Measurements from ENCODE around the gene UCKL1.
"Not testable (repeated sequence)": the region's sequence is repeated elsewhere in the genome, so short reads cannot be mapped to it uniquely, and the experiment has no call there.

The UCKL1 gene

DNA sequence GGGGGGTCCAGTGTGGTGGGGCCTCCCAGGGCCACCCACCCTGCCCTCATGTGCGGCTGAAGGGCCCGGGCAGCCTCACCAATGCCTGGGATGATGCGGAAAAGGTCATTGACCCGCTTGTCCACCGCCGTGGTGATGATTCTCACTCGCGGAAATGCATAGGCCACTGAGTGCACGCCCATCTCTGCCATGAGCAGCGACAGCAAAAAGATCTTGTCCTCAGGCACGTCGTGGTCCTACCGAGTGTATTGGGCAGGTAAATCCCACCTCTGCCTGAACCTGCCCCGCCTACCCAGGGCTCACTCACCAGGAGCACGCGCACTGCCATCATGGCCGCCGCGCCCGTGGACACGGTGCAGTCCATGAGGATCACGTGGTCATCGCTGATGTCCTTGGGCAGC lies 16.1 kb downstream of the UCKL1 start:
- WGBS = 97% methylated on average over 23 of the region's 23 CpGs
- Histone ChIP-seq H3K9me3 (ENCODE audit: insufficient read depth, low read depth, low read length) (no peaks in the 10 kb centered on the region), H3K4me1 (ENCODE audit: insufficient read depth, low read length) (peaks cover 7% of the 10 kb centered on the region), H3K27me3 (ENCODE audit: insufficient read depth, low read length) (no peaks in the 10 kb centered on the region), H3K4me3 (ENCODE audit: low read length) (no peak overlapping the region), H3K36me3 (ENCODE audit: insufficient read depth, low read length) (peaks cover 39% of the 10 kb centered on the region), H3K9ac (ENCODE audit: low read depth, low read length) (no peak overlapping the region), H3K27ac (ENCODE audit: low read depth, low read length) (no peak overlapping the region)

DNA sequence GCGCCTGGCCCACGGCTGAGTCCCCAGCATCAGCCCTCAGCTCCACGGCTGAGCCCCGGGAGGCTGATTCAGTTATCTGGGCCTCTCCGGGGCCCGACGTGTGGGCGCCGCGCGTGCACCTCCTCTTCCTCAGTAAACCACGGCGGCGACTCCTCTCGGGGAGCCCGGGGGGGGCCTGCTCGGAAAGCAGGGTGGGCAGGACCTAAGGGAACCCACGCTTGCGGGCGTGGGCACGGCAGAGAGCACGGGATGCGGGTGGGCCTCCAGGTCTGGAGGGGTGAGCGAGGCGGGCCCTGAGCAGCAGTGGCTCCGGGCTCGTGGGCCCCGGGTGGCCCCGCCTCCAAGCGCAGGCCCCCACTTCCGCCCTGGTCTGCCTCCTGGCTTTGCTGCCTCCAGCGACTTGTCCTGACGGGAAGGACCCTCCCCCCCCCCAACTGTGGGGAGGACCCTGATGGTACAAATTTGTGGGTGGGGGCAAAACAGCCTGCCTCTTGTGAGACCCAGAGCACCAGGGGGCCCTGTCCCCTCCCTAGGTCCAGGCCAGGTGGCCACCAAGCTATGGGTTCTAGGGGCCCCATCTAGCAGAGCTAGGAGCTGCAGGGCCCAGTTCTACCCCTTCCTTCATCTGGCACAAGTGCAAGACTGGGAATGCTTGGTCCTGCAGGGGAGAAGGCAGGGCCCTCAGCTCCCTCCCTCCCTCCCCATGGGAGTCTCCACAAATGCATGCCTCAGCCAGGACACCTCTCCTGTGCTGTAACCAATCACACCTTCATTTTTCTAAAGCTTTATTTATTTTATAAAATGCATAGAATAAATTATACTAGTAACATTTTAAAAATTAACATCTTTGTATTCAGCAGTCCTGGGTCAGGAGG lies 16.9 kb downstream of the UCKL1 start:
- no peak overlapping the region for H3K27ac ChIP-seq (ENCODE audit: low read depth, low read length)
- no peak overlapping the region for H3K9ac ChIP-seq (ENCODE audit: low read depth, low read length)

DNA sequence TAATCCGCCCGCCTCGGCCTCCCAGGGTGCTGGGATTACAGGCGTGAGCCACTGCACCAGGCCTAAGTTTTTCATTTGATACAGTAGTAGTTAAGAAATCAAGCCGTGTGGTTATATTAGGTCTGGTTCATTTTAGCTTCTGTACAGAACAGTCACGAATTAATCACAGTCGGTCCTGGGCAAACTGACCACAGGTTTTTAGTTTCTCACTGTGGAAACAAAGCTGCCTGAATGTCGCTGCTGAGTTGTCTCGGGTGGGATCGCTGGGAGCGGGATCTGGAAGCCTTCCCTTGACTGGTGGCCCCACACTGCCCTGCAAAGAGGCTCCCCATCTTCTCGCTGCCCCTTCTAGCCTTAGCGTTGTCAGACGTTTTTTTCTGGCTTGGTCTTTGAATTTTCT lies 18.6 kb downstream of the UCKL1 start:
- Histone ChIP-seq H3K4me3 (ENCODE audit: low read length) (no peak overlapping the region), H3K36me3 (ENCODE audit: insufficient read depth, low read length) (peaks cover 20% of the 10 kb centered on the region), H3K27me3 (ENCODE audit: insufficient read depth, low read length) (no peaks in the 10 kb centered on the region), H3K4me1 (ENCODE audit: insufficient read depth, low read length) (peaks cover 3% of the 10 kb centered on the region), H3K9me3 (ENCODE audit: insufficient read depth, low read depth, low read length) (no peaks in the 10 kb centered on the region), H3K27ac (ENCODE audit: low read depth, low read length) (no peak overlapping the region), H3K9ac (ENCODE audit: low read depth, low read length) (no peak overlapping the region)
- 92% methylated on average over 14 of the region's 14 CpGs for WGBS

More for the DNA sequence above, 16.9 kb downstream of the UCKL1 start:
- 97% methylated on average over 31 of the region's 33 CpGs for WGBS
- peaks cover 7% of the 10 kb centered on the region for H3K4me1 ChIP-seq (ENCODE audit: insufficient read depth, low read length)
- H3K36me3 ChIP-seq (ENCODE audit: insufficient read depth, low read length) = peaks cover 35% of the 10 kb centered on the region
- no peaks in the 10 kb centered on the region for H3K9me3 ChIP-seq (ENCODE audit: insufficient read depth, low read depth, low read length)
- no peak overlapping the region for H3K4me3 ChIP-seq (ENCODE audit: low read length)
- no peaks in the 10 kb centered on the region for H3K27me3 ChIP-seq (ENCODE audit: insufficient read depth, low read length)

DNA sequence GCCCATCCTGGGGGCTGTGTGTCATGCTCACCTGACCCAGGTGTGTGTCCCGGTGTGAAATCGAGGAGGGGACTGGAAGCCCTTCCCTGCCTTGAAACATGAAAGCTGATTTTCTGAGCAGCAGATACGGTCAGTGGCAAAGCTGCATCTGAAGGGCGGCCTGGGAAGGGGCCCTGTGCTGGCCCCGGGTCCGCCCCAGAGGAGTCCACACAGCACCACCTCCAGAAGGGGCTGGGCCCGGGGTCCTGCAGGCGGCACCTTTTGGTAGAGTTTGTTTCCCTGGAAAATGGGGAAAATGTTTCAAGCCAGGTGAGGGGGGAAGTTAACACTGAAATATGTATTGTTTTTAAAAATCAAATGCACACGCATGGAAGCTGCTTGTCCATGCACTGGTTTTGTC lies 20.8 kb downstream of the UCKL1 start:
- Histone ChIP-seq H3K36me3 (ENCODE audit: insufficient read depth, low read length) (peaks cover 36% of the 10 kb centered on the region), H3K4me3 (ENCODE audit: low read length) (no peak overlapping the region), H3K9ac (ENCODE audit: low read depth, low read length) (no peak overlapping the region), H3K27ac (ENCODE audit: low read depth, low read length) (no peak overlapping the region), H3K4me1 (ENCODE audit: insufficient read depth, low read length) (no peaks in the 10 kb centered on the region), H3K27me3 (ENCODE audit: insufficient read depth, low read length) (no peaks in the 10 kb centered on the region), H3K9me3 (ENCODE audit: insufficient read depth, low read depth, low read length) (no peaks in the 10 kb centered on the region)
- WGBS = 95% methylated on average over 9 of the region's 9 CpGs

DNA sequence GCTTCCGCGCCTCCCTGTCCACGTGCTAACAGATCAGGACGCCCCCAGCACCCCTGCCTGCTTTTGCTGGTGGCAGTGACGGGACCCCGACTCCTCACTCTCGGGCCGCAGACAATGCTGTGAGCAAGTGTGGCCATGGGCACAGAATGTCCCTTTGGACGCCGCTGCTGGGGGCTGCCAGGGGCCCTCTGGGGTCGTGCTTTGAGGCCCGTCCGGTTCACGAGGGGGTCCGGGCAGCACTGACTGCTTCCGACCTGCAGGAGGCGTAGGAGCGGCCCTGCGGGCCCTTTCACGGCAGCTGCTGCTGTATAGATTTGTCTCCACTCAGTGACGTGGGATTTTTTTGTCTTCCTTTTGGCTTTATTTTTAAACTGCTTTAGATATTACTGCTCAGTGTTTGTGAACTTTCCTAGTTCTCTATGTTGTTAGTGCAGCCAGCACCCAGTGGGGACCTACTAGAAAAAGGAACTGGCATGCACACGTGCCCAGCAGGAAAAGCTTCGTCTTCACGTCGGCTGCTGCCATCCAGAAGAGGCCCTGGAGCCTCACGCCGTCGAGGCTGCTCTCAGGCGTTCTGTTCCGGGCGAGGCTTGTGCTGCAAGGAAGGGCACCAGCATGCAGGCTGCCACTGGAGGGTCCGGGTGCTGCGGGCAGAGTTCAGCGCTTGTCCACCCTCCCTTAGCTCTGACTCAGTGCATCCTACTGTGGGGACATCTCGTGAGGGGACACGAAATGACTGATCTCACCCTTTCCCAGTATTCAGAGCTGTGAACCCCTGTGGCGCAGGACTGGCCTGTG lies 21.7 kb downstream of the UCKL1 start:
- H3K27ac ChIP-seq (ENCODE audit: low read depth, low read length) = no peak overlapping the region
- no peak overlapping the region for H3K9ac ChIP-seq (ENCODE audit: low read depth, low read length)
- WGBS = 89% methylated on average over 37 of the region's 37 CpGs
- H3K36me3 ChIP-seq (ENCODE audit: insufficient read depth, low read length) = peaks cover 35% of the 10 kb centered on the region
- no peak overlapping the region for H3K4me3 ChIP-seq (ENCODE audit: low read length)
- no peaks in the 10 kb centered on the region for H3K27me3 ChIP-seq (ENCODE audit: insufficient read depth, low read length)
- no peaks in the 10 kb centered on the region for H3K4me1 ChIP-seq (ENCODE audit: insufficient read depth, low read length)
- no peaks in the 10 kb centered on the region for H3K9me3 ChIP-seq (ENCODE audit: insufficient read depth, low read depth, low read length)

DNA sequence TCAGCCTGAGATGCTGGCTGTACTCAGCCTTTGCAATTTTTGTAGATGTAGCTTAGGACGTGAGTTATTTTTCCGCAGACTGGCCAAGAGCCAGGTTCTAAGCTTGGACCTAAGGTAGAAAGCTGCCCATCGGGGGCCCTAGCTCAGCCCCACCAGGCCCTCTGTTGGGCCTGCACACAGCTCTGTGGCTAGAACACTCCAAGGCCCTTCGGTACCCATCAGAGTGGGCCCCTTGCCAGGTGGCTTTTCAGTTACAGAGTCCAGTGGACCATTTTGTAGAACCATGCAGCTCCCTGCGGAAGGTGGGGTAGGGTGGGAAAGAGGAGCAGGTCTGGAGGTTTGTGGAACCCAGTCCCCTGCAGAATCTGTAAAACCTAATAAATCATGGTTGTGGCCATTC lies 22.6 kb downstream of the UCKL1 start:
- peaks cover 42% of the 10 kb centered on the region for H3K36me3 ChIP-seq (ENCODE audit: insufficient read depth, low read length)
- no peak overlapping the region for H3K27ac ChIP-seq (ENCODE audit: low read depth, low read length)
- no peaks in the 10 kb centered on the region for H3K4me1 ChIP-seq (ENCODE audit: insufficient read depth, low read length)
- H3K4me3 ChIP-seq (ENCODE audit: low read length) = no peak overlapping the region
- no peaks in the 10 kb centered on the region for H3K9me3 ChIP-seq (ENCODE audit: insufficient read depth, low read depth, low read length)
- H3K9ac ChIP-seq (ENCODE audit: low read depth, low read length) = no peak overlapping the region
- H3K27me3 ChIP-seq (ENCODE audit: insufficient read depth, low read length) = no peaks in the 10 kb centered on the region
- 94% methylated on average over 5 of the region's 5 CpGs for WGBS

DNA sequence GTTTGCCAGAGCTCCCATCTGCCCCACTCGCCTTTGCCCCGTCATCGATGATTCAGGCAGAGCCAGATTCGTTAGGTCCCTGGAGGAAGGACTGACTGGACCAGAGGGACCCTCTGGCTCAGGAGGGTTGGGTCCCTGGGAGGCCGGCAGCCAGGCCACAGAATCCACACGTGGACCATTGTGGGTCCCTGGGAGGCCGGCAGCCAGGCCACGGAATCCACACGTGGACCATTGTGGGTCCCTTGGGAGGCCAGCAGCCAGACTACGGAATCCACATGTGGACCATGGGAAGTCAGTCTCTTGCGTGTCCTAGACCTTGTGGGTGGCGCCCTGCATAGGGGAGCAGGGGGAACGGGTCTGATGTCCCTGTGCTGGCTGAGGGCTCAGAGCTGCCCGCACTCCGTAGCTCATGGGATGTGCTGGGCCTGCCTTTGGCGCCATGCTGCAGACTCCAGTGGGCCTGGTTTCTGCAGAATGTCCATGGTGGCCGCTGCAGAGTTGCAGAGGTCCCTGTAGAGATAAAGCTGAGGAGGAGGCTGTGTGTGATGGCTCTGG lies 23.5 kb downstream of the UCKL1 start:
- Histone ChIP-seq H3K9me3 (ENCODE audit: insufficient read depth, low read depth, low read length) (no peaks in the 10 kb centered on the region), H3K4me3 (ENCODE audit: low read length) (no peak overlapping the region), H3K9ac (ENCODE audit: low read depth, low read length) (no peak overlapping the region), H3K4me1 (ENCODE audit: insufficient read depth, low read length) (no peaks in the 10 kb centered on the region), H3K27ac (ENCODE audit: low read depth, low read length) (no peak overlapping the region), H3K36me3 (ENCODE audit: insufficient read depth, low read length) (peaks cover 50% of the 10 kb centered on the region), H3K27me3 (ENCODE audit: insufficient read depth, low read length) (no peaks in the 10 kb centered on the region)
- WGBS = 95% methylated on average over 17 of the region's 17 CpGs

DNA sequence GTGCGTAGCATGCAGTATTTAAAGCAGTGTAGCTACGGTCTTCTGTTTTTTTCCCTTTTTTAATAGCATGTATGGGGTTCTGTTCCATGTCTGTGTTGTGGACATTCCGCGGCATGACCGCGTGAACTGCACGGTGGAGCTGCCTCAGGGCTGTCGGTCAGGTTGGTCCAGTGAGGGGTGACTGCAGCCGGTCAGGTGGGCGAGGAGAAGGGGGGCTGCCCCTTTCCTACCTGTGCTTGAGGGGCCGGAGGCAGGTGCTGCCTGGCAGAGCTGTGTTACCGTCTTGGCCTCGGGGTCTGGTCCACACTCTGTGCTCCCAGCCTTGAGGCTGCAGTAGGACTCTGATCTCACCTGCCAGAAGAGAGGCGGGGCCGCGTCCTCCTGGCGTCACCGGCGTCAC lies 24.5 kb downstream of the UCKL1 start:
- WGBS = 96% methylated on average over 18 of the region's 19 CpGs
- Histone ChIP-seq H3K9ac (ENCODE audit: low read depth, low read length) (no peak overlapping the region), H3K9me3 (ENCODE audit: insufficient read depth, low read depth, low read length) (no peaks in the 10 kb centered on the region), H3K4me1 (ENCODE audit: insufficient read depth, low read length) (no peaks in the 10 kb centered on the region), H3K27ac (ENCODE audit: low read depth, low read length) (no peak overlapping the region), H3K4me3 (ENCODE audit: low read length) (no peak overlapping the region), H3K36me3 (ENCODE audit: insufficient read depth, low read length) (peaks cover 54% of the 10 kb centered on the region), H3K27me3 (ENCODE audit: insufficient read depth, low read length) (no peaks in the 10 kb centered on the region)

DNA sequence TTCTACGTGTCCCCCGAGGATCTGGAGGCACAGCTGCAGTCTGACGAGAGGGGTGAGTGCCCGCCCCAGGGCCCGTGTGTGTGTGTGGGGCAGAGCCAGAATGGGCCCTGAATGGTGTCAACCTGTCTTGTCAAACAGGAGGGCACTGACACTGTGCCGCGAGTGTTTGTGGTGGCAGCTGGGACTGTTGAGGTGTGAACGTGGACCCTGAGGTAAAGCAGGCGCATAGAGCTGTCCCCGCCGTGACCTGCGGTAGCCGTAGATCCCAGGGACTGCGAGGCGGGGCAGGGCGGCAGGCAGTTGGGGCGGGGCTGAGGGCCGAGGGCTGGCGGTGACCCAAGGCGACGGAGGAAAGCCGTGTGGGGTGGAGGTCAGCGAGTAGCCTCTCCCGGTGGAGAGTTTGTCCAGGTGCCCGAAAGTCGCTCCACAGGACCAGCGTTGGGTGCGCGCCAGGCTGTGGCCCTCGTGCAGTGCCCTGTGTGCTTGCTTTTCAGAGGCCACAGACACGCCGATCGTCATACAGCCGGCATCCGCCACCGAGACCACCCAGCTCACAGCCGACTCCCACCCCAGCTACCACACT lies 25.2 kb downstream of the UCKL1 start:
- Histone ChIP-seq H3K9me3 (ENCODE audit: insufficient read depth, low read depth, low read length) (no peaks in the 10 kb centered on the region), H3K4me3 (ENCODE audit: low read length) (no peak overlapping the region), H3K4me1 (ENCODE audit: insufficient read depth, low read length) (no peaks in the 10 kb centered on the region), H3K27ac (ENCODE audit: low read depth, low read length) (no peak overlapping the region), H3K27me3 (ENCODE audit: insufficient read depth, low read length) (no peaks in the 10 kb centered on the region), H3K36me3 (ENCODE audit: insufficient read depth, low read length) (peaks cover 56% of the 10 kb centered on the region), H3K9ac (ENCODE audit: low read depth, low read length) (no peak overlapping the region)
- 96% methylated on average over 37 of the region's 37 CpGs for whole genome bisulfite sequencing

DNA sequence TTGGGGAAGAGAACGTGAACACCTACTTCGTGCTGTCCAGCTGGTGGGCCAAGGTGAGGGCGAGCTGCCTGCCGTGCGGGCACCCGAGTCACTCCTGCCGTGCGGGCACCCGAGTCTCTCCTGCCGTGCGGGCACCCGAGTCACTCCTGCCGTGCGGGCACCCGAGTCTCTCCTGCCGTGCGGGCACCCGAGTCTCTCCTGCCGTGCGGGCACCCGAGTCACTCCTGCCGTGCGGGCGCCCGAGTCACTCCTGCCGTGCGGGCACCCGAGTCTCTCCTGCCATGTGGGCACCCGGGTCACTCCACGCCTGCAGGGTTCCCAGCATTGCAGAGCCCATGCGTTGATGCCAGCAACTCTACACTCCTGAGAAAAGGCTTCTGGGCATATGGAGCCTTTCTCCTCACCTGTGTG lies 26.7 kb downstream of the UCKL1 start:
- H3K36me3 ChIP-seq (ENCODE audit: insufficient read depth, low read length) = peaks cover 46% of the 10 kb centered on the region
- H3K4me1 ChIP-seq (ENCODE audit: insufficient read depth, low read length); H3K4me3 ChIP-seq (ENCODE audit: low read length); H3K9me3 ChIP-seq (ENCODE audit: insufficient read depth, low read depth, low read length); H3K9ac ChIP-seq (ENCODE audit: low read depth, low read length); H3K27me3 ChIP-seq (ENCODE audit: insufficient read depth, low read length); H3K27ac ChIP-seq (ENCODE audit: low read depth, low read length): not testable (repeated sequence)
- 96% methylated on average over 31 of the region's 31 CpGs for WGBS

DNA sequence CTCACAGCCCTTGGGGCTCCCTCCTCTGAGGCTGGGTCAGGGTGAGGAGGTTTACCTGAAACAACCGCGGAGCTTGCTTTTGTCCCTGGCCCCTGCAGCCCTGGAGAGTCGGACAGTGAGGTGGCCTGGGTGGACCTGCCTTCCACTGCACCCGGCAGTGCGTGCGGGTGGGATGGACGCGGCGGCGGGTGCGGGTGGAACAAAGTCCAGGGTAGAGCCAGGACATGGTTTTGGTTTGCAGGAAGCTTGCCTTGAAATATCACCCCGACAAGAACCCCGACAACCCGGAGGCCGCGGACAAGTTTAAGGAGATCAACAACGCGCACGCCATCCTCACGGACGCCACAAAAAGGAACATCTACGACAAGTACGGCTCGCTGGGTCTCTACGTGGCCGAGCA lies 27.1 kb downstream of the UCKL1 start:
- WGBS = 96% methylated on average over 26 of the region's 26 CpGs
- Histone ChIP-seq H3K9me3 (ENCODE audit: insufficient read depth, low read depth, low read length) (no peaks in the 10 kb centered on the region), H3K9ac (ENCODE audit: low read depth, low read length) (no peak overlapping the region), H3K4me3 (ENCODE audit: low read length) (no peak overlapping the region), H3K27me3 (ENCODE audit: insufficient read depth, low read length) (no peaks in the 10 kb centered on the region), H3K4me1 (ENCODE audit: insufficient read depth, low read length) (no peaks in the 10 kb centered on the region), H3K27ac (ENCODE audit: low read depth, low read length) (no peak overlapping the region), H3K36me3 (ENCODE audit: insufficient read depth, low read length) (peaks cover 46% of the 10 kb centered on the region)
